Loucy (cell line): Measurements from ENCODE around the gene RPS6KA5.
"Not testable (repeated sequence)": the region's sequence is repeated elsewhere in the genome, so short reads cannot be mapped to it uniquely, and the experiment has no call there.

Source experiments
- H2AFZ ChIP-seq: fragments of 200-600 bp; sonication (generic); 2 replicates; pipeline ENCODE4 v1.6.0; 2016; ENCODE audit warnings: antibody characterized with exemption, mild to moderate bottlenecking, low read length, moderate library complexity
- H3F3A ChIP-seq: fragments of 200-600 bp; 2 replicates; pipeline ENCODE4 v1.6.0; 2016; ENCODE audit warnings: antibody characterized with exemption, low read depth, mild to moderate bottlenecking
- H3K27me3 ChIP-seq: fragments of 200-600 bp; sonication (generic); 2 replicates; pipeline ENCODE4 v1.6.1; 2014; ENCODE audit warnings: low read length, mild to moderate bottlenecking; ENCODE audit not compliant: insufficient read depth, poor library complexity, severe bottlenecking
- H3K36me3 ChIP-seq: fragments of 200-600 bp; sonication (generic); 2 replicates; pipeline ENCODE4 v1.6.1; 2016; ENCODE audit warnings: low read length; ENCODE audit not compliant: insufficient read depth
- H3K4me1 ChIP-seq: fragments of 200-600 bp; sonication (generic); 2 replicates; pipeline ENCODE4 v1.5.1; 2014; ENCODE audit warnings: low read length, mild to moderate bottlenecking; ENCODE audit not compliant: insufficient read depth, poor library complexity, severe bottlenecking
- H3K4me2 ChIP-seq: fragments of 200-600 bp; sonication (generic); 2 replicates; pipeline ENCODE4 v1.6.0; 2014; ENCODE audit warnings: antibody characterized with exemption, low read length, low read depth, mild to moderate bottlenecking; ENCODE audit not compliant: poor library complexity, severe bottlenecking
- H3K4me3 ChIP-seq: fragments of 200-600 bp; sonication (generic); 2 replicates; pipeline ENCODE4 v1.5.1; 2014; ENCODE audit warnings: low read length, mild to moderate bottlenecking, mixed read lengths; ENCODE audit not compliant: poor library complexity, severe bottlenecking
- H3K79me2 ChIP-seq: fragments of 200-600 bp; sonication (generic); 2 replicates; pipeline ENCODE4 v1.6.1; 2014; ENCODE audit warnings: low read length; ENCODE audit not compliant: insufficient read depth
- H3K9ac ChIP-seq: fragments of 200-600 bp; sonication (generic); 2 replicates; pipeline ENCODE4 v1.6.0; 2014; ENCODE audit warnings: mild to moderate bottlenecking, low read depth, low read length, moderate library complexity; ENCODE audit not compliant: poor library complexity, severe bottlenecking
- H3K9me2 ChIP-seq: fragments of 200-600 bp; sonication (generic); replicated peaks from 2 replicates; pipeline ENCODE4 v1.6.1; 2016; ENCODE audit warnings: low read depth, low read length, mixed read lengths
- H3K9me3 ChIP-seq: fragments of 200-600 bp; sonication (generic); 2 replicates; pipeline ENCODE4 v1.6.1; 2014; ENCODE audit warnings: mild to moderate bottlenecking, antibody characterized with exemption, low read length, low read depth; ENCODE audit not compliant: insufficient read depth
- H4K20me1 ChIP-seq: fragments of 200-600 bp; sonication (generic); 2 replicates; pipeline ENCODE4 v1.6.0; 2014; ENCODE audit warnings: antibody characterized with exemption, low read length, mild to moderate bottlenecking; ENCODE audit not compliant: insufficient read depth, poor library complexity, severe bottlenecking
- CTCF ChIP-seq: fragments of 200-600 bp; sonication (generic); conservative IDR thresholded peaks from 2 replicates; pipeline ENCODE4 v1.5.1; 2014; ENCODE audit warnings: mild to moderate bottlenecking, antibody characterized with exemption, low read length
- EZH2phosphoT487 ChIP-seq: fragments of 200-600 bp; IDR thresholded peaks from 2 replicates; pipeline ENCODE4 v1.6.1; 2018; ENCODE audit warnings: antibody characterized with exemption, mild to moderate bottlenecking, moderate library complexity, borderline replicate concordance

Gene RPS6KA5

DNA sequence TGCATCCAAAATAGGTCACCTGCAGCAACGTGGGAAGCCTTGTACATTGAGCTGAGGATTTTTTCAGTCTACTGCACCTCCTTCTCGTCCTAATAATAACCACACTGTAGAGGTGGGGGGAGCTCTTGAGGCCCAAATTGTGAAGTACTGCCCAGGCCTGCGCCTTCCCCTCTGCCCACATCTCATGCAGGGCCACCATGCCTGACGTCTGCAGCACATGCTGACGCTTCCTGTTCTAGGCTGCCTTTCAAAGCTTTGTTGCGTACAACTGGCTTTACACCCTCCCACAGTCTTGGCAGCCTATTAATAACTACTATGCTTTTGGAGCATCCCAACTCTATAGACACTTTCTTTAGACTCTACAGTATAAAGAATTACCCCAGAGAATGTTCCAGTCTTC, 217.7 kb downstream of the RPS6KA5 start:
- Histone ChIP-seq H3K4me3 (no peak overlapping the region), H3K9me2 (no peaks in the 10 kb centered on the region), H3K9me3 (no peaks in the 10 kb centered on the region), H3K36me3 (no peaks in the 10 kb centered on the region), H2AFZ (no peak overlapping the region), H3K27me3 (no peaks in the 10 kb centered on the region), H3K4me2 (no peak overlapping the region), H3K4me1 (peaks cover 7% of the 10 kb centered on the region), H4K20me1 (no peaks in the 10 kb centered on the region), H3K79me2 (no peaks in the 10 kb centered on the region), H3F3A (no peaks in the 10 kb centered on the region), H3K9ac (no peak overlapping the region)
- TF ChIP-seq EZH2phosphoT487: no peak
- TF ChIP-seq CTCF: no peak

DNA sequence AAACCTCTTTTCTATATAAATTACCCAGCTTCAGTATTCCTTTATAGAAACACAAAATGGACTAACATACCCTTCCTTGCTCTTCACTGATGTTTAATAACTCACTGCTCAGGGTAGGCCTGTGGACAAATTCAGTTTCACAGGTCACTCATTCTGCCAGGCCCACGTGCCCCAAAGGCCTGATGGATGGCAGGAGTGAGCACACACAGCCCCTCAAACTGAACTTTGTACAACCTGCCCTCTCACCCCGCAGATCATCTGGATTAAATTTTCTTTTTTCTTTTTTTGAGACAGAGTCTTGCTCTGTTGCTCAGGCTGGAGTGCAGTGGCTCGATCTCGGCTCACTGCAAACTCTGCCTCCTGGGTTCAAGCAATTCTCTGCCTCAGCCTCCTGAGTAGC, 219.8 kb downstream of the RPS6KA5 start:
- H3F3A ChIP-seq, H3K27me3 ChIP-seq, H3K9ac ChIP-seq, H3K9me3 ChIP-seq, H2AFZ ChIP-seq, H3K4me2 ChIP-seq, H3K36me3 ChIP-seq, H3K79me2 ChIP-seq, H3K4me3 ChIP-seq, H4K20me1 ChIP-seq, H3K9me2 ChIP-seq: not testable (repeated sequence)
- peaks cover 21% of the 10 kb centered on the region for H3K4me1 ChIP-seq

DNA sequence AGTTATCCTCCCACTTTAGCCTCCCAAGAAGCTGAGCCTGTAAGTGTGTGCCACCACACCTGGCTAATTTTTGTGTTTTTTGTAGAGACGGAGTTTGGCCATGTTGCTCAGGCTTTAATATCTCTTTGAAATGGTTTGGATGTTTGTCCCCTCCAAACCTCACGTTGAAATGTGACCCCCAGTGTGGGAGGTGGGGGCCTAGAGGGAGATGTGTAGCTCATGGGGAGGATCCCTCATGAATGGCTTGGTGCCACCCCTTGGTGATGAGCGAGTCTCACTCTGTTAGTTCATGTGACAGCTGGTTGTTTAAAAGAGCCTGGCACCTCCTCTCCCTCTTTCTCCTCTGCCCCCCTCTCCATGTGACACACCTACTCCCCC, 220.6 kb downstream of the RPS6KA5 start:
- no peak for TF ChIP-seq CTCF
- no peak overlapping the region for H3K9ac ChIP-seq
- no peaks in the 10 kb centered on the region for H3K9me3 ChIP-seq
- no peaks in the 10 kb centered on the region for H3K9me2 ChIP-seq
- H3K4me3 ChIP-seq: no peak overlapping the region
- no peaks in the 10 kb centered on the region for H3K36me3 ChIP-seq
- H3K27me3 ChIP-seq: no peaks in the 10 kb centered on the region
- H3K4me1 ChIP-seq: peaks cover 23% of the 10 kb centered on the region
- H3K4me2 ChIP-seq: no peak overlapping the region
- H2AFZ ChIP-seq: no peak overlapping the region
- H3K79me2 ChIP-seq: no peaks in the 10 kb centered on the region
- H3F3A ChIP-seq: no peaks in the 10 kb centered on the region
- no peaks in the 10 kb centered on the region for H4K20me1 ChIP-seq

DNA sequence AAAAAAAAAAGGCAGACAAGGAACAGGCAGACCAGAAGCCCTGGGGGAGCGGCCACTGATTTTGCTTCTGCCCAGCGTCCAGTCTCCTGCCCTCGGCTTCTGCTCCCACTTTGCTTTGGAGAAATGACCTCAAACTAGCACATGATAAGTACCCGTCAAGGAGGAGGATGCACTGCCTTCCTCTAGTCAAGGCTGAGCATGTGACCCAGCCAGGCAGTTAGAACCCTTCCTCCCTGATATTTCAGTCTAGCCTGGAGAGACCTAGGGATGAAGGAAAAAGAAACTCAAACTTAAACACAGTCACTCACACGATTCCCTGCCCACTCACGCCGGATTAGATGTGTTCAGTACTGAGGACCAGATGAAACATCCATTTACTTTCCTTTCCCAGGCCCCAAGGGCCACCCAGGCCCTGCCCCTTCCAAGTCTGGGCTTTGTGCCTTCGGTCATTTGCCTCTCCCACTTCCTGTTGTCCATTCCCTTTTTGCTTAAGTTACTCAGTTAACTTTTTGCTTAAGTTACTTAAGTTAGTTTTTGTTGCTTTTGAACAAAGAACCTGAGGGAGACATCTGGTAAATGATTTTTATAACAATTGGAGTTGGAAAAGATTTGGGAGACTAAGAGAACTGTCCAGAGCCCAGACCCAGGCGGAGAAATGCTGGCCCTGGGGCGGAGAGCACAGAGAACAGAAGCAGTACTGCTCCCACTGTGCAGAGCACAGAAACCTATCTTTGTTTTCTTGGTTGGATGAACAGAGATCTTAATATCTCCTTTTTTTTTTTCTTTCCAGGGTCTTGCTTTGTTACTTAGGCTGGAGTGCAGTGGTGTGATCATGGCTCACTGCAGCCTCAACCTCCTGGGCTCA, 221.2 kb downstream of the RPS6KA5 start:
- H3K4me3 ChIP-seq: no peak overlapping the region
- H3K9me2 ChIP-seq: no peaks in the 10 kb centered on the region
- no peaks in the 10 kb centered on the region for H3K27me3 ChIP-seq
- no peak overlapping the region for H3K4me2 ChIP-seq
- no peaks in the 10 kb centered on the region for H4K20me1 ChIP-seq
- no peaks in the 10 kb centered on the region for H3F3A ChIP-seq
- H3K4me1 ChIP-seq: peaks cover 23% of the 10 kb centered on the region
- TF ChIP-seq CTCF: no peak
- no peak for TF ChIP-seq EZH2phosphoT487
- no peak overlapping the region for H2AFZ ChIP-seq
- no peaks in the 10 kb centered on the region for H3K36me3 ChIP-seq
- H3K9me3 ChIP-seq: no peaks in the 10 kb centered on the region
- no peaks in the 10 kb centered on the region for H3K79me2 ChIP-seq
- H3K9ac ChIP-seq: no peak overlapping the region

GRCh38 chr14:90838531-90838930, 221.9 kb downstream of the RPS6KA5 start:
- H4K20me1 ChIP-seq, H3K4me3 ChIP-seq, H2AFZ ChIP-seq, H3K9ac ChIP-seq, H3K4me2 ChIP-seq, H3K27me3 ChIP-seq, H3K9me2 ChIP-seq, H3K36me3 ChIP-seq, H3K9me3 ChIP-seq, H3K79me2 ChIP-seq, H3F3A ChIP-seq: not testable (repeated sequence)
- peaks cover 23% of the 10 kb centered on the region for H3K4me1 ChIP-seq
